ENCODE measurements around the gene TSPAN3.

Gene TSPAN3

GRCh38 chr15:77067691-77068367, 3.1 kb downstream of the TSPAN3 start:
- peak; percentile 16 for DNase-seq (ENCODE audit: low read depth)
- no peak overlapping the region for H3K4me3 ChIP-seq (ENCODE audit: low read depth, low read length)
- TF ChIP-seq CTCF (IDR thresholded peaks at IDR 0.05; ENCODE audit: insufficient read depth, low read depth, low read length, missing control alignments), result no peak

DNA sequence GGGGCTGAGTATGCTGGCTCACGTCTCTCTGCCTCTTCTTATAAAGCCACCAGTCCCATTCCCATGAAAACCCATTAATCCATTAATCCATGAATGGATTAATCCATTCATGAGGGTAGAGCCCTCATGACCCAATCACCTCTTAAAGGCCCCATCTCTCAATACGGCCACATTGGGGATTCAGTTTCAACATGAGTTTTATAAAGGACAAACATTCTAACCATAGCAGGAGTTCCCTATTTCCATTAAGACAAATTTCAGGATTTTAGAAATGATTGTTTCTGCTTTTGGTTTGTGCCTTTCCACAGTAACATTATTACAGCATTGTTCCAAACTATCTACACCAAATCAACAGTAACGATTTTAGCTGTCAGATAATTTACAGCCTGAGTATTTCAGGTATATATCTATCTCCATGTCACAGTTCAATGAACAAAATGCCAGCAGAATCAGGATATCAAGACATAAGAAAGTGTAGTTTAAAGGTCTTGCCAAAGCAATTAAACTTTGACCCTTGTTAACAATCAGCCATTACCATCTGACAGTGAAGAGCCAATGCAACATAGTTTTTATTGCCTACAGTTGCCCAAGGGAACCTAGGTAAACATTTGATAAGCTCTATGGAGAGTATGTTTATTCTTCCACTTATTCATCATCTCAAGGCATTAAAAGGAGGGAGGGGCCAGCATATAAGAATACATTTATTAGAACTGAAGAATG, 3.8 kb downstream of the TSPAN3 start:
- H3K4me3 ChIP-seq (ENCODE audit: low read depth, low read length), result no peak overlapping the region
- no peak for TF ChIP-seq CTCF (IDR thresholded peaks at IDR 0.05; ENCODE audit: insufficient read depth, low read depth, low read length, missing control alignments)
- DNase-seq (ENCODE audit: low read depth), result no peak

- no peak for TF ChIP-seq CTCF (IDR thresholded peaks at IDR 0.05; ENCODE audit: insufficient read depth, low read depth, low read length, missing control alignments)
- no peak for DNase-seq (ENCODE audit: low read depth)
- no peak overlapping the region for H3K4me3 ChIP-seq (ENCODE audit: low read depth, low read length)
Observed at GRCh38 chr15:77064539-77065308, 6.2 kb downstream of the TSPAN3 start.

DNA sequence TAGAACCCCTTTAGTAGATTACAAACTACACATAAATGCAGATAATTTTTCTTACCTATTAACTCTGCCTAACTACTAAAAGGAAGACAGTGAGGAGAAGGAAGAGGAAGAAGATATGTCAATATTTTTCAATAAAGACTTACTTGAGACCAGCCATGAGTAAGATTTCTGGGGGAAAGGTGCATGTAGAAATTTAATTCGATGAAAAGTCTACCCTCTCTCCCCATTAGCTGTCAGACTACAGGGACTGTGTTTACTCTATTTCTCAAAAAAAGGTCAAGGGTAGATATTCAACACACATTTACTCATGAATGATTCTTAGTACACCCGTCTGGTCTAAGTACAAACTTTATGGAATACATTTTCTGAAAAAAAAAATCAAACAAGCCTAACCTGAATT, 6.8 kb downstream of the TSPAN3 start:
- no peak for TF ChIP-seq CTCF (IDR thresholded peaks at IDR 0.05; ENCODE audit: insufficient read depth, low read depth, low read length, missing control alignments)
- no peak overlapping the region for H3K4me3 ChIP-seq (ENCODE audit: low read depth, low read length)

GRCh38 chr15:77063249-77063648, 7.7 kb downstream of the TSPAN3 start:
- DNase-seq (ENCODE audit: low read depth), result no peak
- TF ChIP-seq CTCF (IDR thresholded peaks at IDR 0.05; ENCODE audit: insufficient read depth, low read depth, low read length, missing control alignments), result no peak
- H3K4me3 ChIP-seq (ENCODE audit: low read depth, low read length), result no peak overlapping the region

More for the DNA sequence above, 6.8 kb downstream of the TSPAN3 start:
- no peak for DNase-seq (ENCODE audit: low read depth)

GRCh38 chr15:77060546-77060945, 10.4 kb downstream of the TSPAN3 start:
- H3K4me3 ChIP-seq (ENCODE audit: low read depth, low read length), result peak overlapping the region; percentile 21
- no peak for DNase-seq (ENCODE audit: low read depth)
- TF ChIP-seq CTCF (IDR thresholded peaks at IDR 0.05; ENCODE audit: insufficient read depth, low read depth, low read length, missing control alignments), result no peak
